HepG2 (cell line): ENCODE measurements around the gene UGCG. TPM values are rescaled to one million over a fixed set of nuclear protein-coding genes. Genes with fewer than 3 reads are reported as not detected.

Experiments
- ATAC-seq: fragments of 200-7000 bp; cut with Tn5 transposase; 3 replicates; pipeline ENCODE4 v1.9.1; 2020; ENCODE audit warnings: mild to moderate bottlenecking, moderate library complexity
- BruUV-seq: library from RNA; stranded (reverse); fragments of 400-500 nt; replicated peaks from 2 replicates; lab custom pipeline; 2021; lab: Mats Ljungman, UMichigan
- CTCF ChIA-PET: fragments of 300-600 bp; formaldehyde crosslinking; extraction: SDS; loops from one replicate; lab custom pipeline; 2021; ENCODE audit warnings: low total read pairs, inconsistent platforms, low intra/inter-chr PET ratio; lab: Yijun Ruan, JAX
- POLR2A ChIA-PET: fragments of 350-600 bp; sonication (Branson Sonifier 250); formaldehyde crosslinking; loops from one replicate; lab custom pipeline; 2020; ENCODE audit warnings: antibody characterized with exemption, inconsistent platforms; lab: Yijun Ruan, JAX
- DNase-seq: peaks from one replicate; pipeline ENCODE4 v3.0.0-alpha.2; 2015; ENCODE audit warnings: low spot score
- FAIRE-seq: peaks from 3 replicates; lab custom pipeline; 2011; peaks lifted over from hg19 to GRCh38; lab: Jason Lieb, UNC
- H2AFZ ChIP-seq: one replicate; pipeline ENCODE4 v1.6.1; 2011; ENCODE audit warnings: low read length, inconsistent platforms
- H3K27ac ChIP-seq: fragments of 300-600 bp; 3 replicates; pipeline ENCODE4 v1.8.0; 2011; ENCODE audit warnings: mixed run types, mild to moderate bottlenecking, mixed read lengths, low read length, inconsistent platforms; ENCODE audit not compliant: insufficient read depth; ENCODE audit errors: extremely low read length
- H3K27me3 ChIP-seq, 2 experiments: fragments of 200-600 bp in 1 of 2; 2 replicates in 1 of 2; 3 replicates in 1 of 2; pipeline versions ENCODE4 v1.6.0 to v1.8.0; 2011; ENCODE audit warnings: low read length in 2 of 2, mild to moderate bottlenecking in 2 of 2, moderate library complexity in 2 of 2, inconsistent platforms in 1 of 2; ENCODE audit not compliant: insufficient read depth in 2 of 2, control insufficient read depth in 1 of 2
- H3K36me3 ChIP-seq, 2 experiments: fragments of 200-600 bp in 1 of 2; replicated peaks in 1 of 2; 2 replicates in 1 of 2; 3 replicates in 1 of 2; pipeline versions ENCODE4 v1.5.1 to v1.8.0; 2011; ENCODE audit warnings: low read length in 2 of 2, inconsistent platforms in 1 of 2; ENCODE audit not compliant: insufficient read depth in 2 of 2, control insufficient read depth in 1 of 2
- H3K4me1 ChIP-seq: 2 replicates; pipeline ENCODE4 v1.5.1; 2012; ENCODE audit warnings: low read length, inconsistent platforms; ENCODE audit not compliant: insufficient read depth
- H3K4me2 ChIP-seq: 2 replicates; pipeline ENCODE4 v1.6.0; 2011; ENCODE audit warnings: low read depth, low read length, inconsistent platforms
- H3K4me3 ChIP-seq, 3 experiments: fragments of 200-600 bp in 1 of 3; sonication (generic), shearing (Covaris generic) in 1 of 3; replicated peaks in 1 of 3; 2 replicates each; pipeline ENCODE4 v1.5.1; 2011 to 2016; ENCODE audit warnings: low read length in 3 of 3, inconsistent platforms in 2 of 3, low read depth in 2 of 3, mild to moderate bottlenecking in 2 of 3, control low read depth in 1 of 3, mixed read lengths in 1 of 3; ENCODE audit not compliant: insufficient read depth in 1 of 3
- H3K79me2 ChIP-seq: one replicate; pipeline ENCODE4 v1.6.1; 2011; ENCODE audit warnings: low read length, inconsistent platforms; ENCODE audit not compliant: insufficient read depth
- H3K9ac ChIP-seq: 2 replicates; pipeline ENCODE4 v1.6.0; 2011; ENCODE audit warnings: mild to moderate bottlenecking, low read depth, low read length, inconsistent platforms; ENCODE audit not compliant: insufficient read depth
- H3K9me3 ChIP-seq: 2 replicates; pipeline ENCODE4 v1.5.1; 2012; ENCODE audit warnings: mild to moderate bottlenecking, low read length
- H4K20me1 ChIP-seq: 2 replicates; pipeline ENCODE4 v1.6.0; 2011; ENCODE audit warnings: inconsistent platforms, mild to moderate bottlenecking, low read length, moderate library complexity; ENCODE audit not compliant: insufficient read depth
- CENPT ChIP-seq: sonication (generic); formaldehyde crosslinking; IDR thresholded peaks from 2 replicates; pipeline ENCODE4 v1.8.0; 2022; ENCODE audit warnings: low read depth, mild to moderate bottlenecking, moderate library complexity, missing genetic modification reagents
- DPF2 ChIP-seq: sonication (generic); formaldehyde crosslinking; IDR thresholded peaks from 2 replicates; pipeline ENCODE4 v1.4.0; 2020; ENCODE audit warnings: mild to moderate bottlenecking, low read depth, missing genetic modification reagents, borderline replicate concordance
- FOXA3 ChIP-seq: IDR thresholded peaks from 2 replicates; pipeline ENCODE4 v1.6.1; 2016; ENCODE audit warnings: missing genetic modification reagents, missing compliant biosample characterization
- HNRNPUL1 ChIP-seq: fragments of 200-400 bp; formaldehyde crosslinking; IDR thresholded peaks from 2 replicates; pipeline ENCODE4 v1.6.1; 2017; ENCODE audit warnings: low read depth, mild to moderate bottlenecking, low read length, moderate library complexity
- KAT2B ChIP-seq: fragments of 150-350 bp; IDR thresholded peaks from 2 replicates; pipeline ENCODE4 v1.6.1; 2014; ENCODE audit warnings: low read depth, low read length, borderline replicate concordance
- MZF1 ChIP-seq: sonication (generic); formaldehyde crosslinking; IDR thresholded peaks from 2 replicates; pipeline ENCODE4 v1.8.1; 2023; ENCODE audit warnings: mild to moderate bottlenecking, missing genetic modification reagents, borderline replicate concordance
- PRPF4 ChIP-seq: fragments of 200-400 bp; formaldehyde crosslinking; IDR thresholded peaks from 2 replicates; pipeline ENCODE4 v1.6.1; 2016; ENCODE audit warnings: low read length, low read depth; ENCODE audit not compliant: poor library complexity, severe bottlenecking
- SAFB2 ChIP-seq: sonication (generic); formaldehyde crosslinking; IDR thresholded peaks from 2 replicates; pipeline ENCODE4 v1.5.1; 2020; ENCODE audit warnings: missing genetic modification reagents, low read depth, mild to moderate bottlenecking, borderline replicate concordance
- THAP11 ChIP-seq: IDR thresholded peaks from 2 replicates; pipeline ENCODE4 v1.6.1; 2016; ENCODE audit warnings: missing biosample characterization, missing genetic modification reagents
- TP53 ChIP-seq: sonication (generic); formaldehyde crosslinking; conservative IDR thresholded peaks from 2 replicates; pipeline ENCODE4 v1.4.0; 2020; ENCODE audit warnings: missing genetic modification reagents
- ZNF317 ChIP-seq: sonication (generic); formaldehyde crosslinking; IDR thresholded peaks from 2 replicates; pipeline ENCODE4 v1.5.0; 2020; ENCODE audit warnings: mild to moderate bottlenecking, missing genetic modification reagents
- ZNF484 ChIP-seq: sonication (generic); formaldehyde crosslinking; IDR thresholded peaks from 2 replicates; pipeline ENCODE4 v1.5.1; 2020; ENCODE audit warnings: mild to moderate bottlenecking, low read depth, missing genetic modification reagents, borderline replicate concordance
- ZNF615 ChIP-seq: sonication (generic); formaldehyde crosslinking; IDR thresholded peaks from 2 replicates; pipeline ENCODE4 v1.5.0; 2020; ENCODE audit warnings: mild to moderate bottlenecking, missing genetic modification reagents, borderline replicate concordance
- ZSCAN20 ChIP-seq: sonication (generic); formaldehyde crosslinking; IDR thresholded peaks from 2 replicates; pipeline ENCODE4 v1.4.0; 2020; ENCODE audit warnings: missing genetic modification reagents, mild to moderate bottlenecking, borderline replicate concordance
- ZSCAN9 ChIP-seq: IDR thresholded peaks from 2 replicates; pipeline ENCODE4 v1.6.1; 2016; ENCODE audit warnings: borderline replicate concordance
- WGBS: methylation state at CpG from one replicate; pipeline ENCODE4 v1.1.6; 2017; ENCODE audit warnings: low lambda C conversion rate; 5-methylcytosine and 5-hydroxymethylcytosine counted together
- in situ Hi-C: cut with HindIII; loops from 2 replicates; pipeline ENCODE4 v1.10.0; 2017; ENCODE audit warnings: low pct_unique_long_range_greater_than_20kb; ENCODE audit not compliant: extremely low pct_ligation_motif_present
- intact Hi-C: fragments of 100-400 bp; cut with micrococcal nuclease; formaldehyde crosslinking; loops from one replicate; pipeline ENCODE4 v1.10.0; 2022; ENCODE audit not compliant: unreplicated experiment
- polyA plus RNA-seq, 8 experiments: library from polyadenylated mRNA; depleted of rRNA in 3 of 8; stranded (reverse) in 7 of 8; unstranded in 1 of 8; fragments of >200 nt; fragmentation: Illumina TruSeq in 4 of 8; extraction: Trizol in 4 of 8; gene quantifications; 2 replicates each; pipeline versions ENCODE4 v1.2.1 to v1.2.3, GENCODE V29; 2011 to 2016; ENCODE audit warnings: low read depth in 4 of 8, missing spikeins in 1 of 8, mixed read lengths in 1 of 8; ENCODE audit not compliant: insufficient read depth in 1 of 8
- total RNA-seq, 5 experiments: library from RNA; depleted of rRNA; stranded (reverse); fragments of >200 nt; fragmentation: Illumina TruSeq; extraction: Trizol; gene quantifications; 2 replicates each; pipeline ENCODE4 v1.2.3, GENCODE V29; 2016; ENCODE audit warnings: low read depth in 1 of 5
- TF ChIP-seq, protein P1 (sequence below): sonication (generic); formaldehyde crosslinking; IDR thresholded peaks from 2 replicates; pipeline ENCODE4 v1.5.0; 2020; ENCODE audit warnings: missing genetic modification reagents
- TF ChIP-seq, protein P2 (sequence below), 2 experiments: sonication (generic) in 1 of 2; formaldehyde crosslinking in 1 of 2; IDR thresholded peaks; 2 replicates each; pipeline versions ENCODE4 v1.6.1 to v1.9.0; 2014 to 2022; ENCODE audit warnings: antibody characterized with exemption in 1 of 2, borderline replicate concordance in 1 of 2, inconsistent platforms in 1 of 2, low read depth in 1 of 2, missing genetic modification reagents in 1 of 2

Gene UGCG
- total and polyA plus RNA-seq, 2 of the 13 experiments (the other 11 are each of a cell fraction or from before 2014, with no cell fraction given) = 10.5 to 13.9 TPM

GRCh38 chr9:111917980-111918379 is 21.4 kb downstream of the UGCG start:
- in situ Hi-C loops (no loop called here), intact Hi-C loops (no loop called here)
- no peak overlapping the region for H3K9ac ChIP-seq
- H3K27me3 ChIP-seq = no peaks in the 10 kb centered on the region
- no peak overlapping the region for H3K4me3 ChIP-seq
- no peak for FAIRE-seq
- no peak overlapping the region for H3K27ac ChIP-seq
- 85% methylated on average over 9 of the region's 9 CpGs for WGBS
- no peak for ATAC-seq
- BruUV-seq = no TSS peak
- peaks cover 16% of the 10 kb centered on the region for H3K4me1 ChIP-seq
- H2AFZ ChIP-seq = no peak overlapping the region
- H3K36me3 ChIP-seq = peaks cover 0 to 9% of the 10 kb centered on the region in 2 experiments; a peak in 2 of 5 replicates
- no peak for DNase-seq
- no peaks in the 10 kb centered on the region for H4K20me1 ChIP-seq
- CTCF ChIA-PET = no interaction called here
- no peaks in the 10 kb centered on the region for H3K9me3 ChIP-seq
- H3K4me2 ChIP-seq = no peak overlapping the region
- peaks cover 11% of the 10 kb centered on the region for H3K79me2 ChIP-seq
- POLR2A ChIA-PET = no interaction called here
- TF ChIP-seq, protein P1, sequence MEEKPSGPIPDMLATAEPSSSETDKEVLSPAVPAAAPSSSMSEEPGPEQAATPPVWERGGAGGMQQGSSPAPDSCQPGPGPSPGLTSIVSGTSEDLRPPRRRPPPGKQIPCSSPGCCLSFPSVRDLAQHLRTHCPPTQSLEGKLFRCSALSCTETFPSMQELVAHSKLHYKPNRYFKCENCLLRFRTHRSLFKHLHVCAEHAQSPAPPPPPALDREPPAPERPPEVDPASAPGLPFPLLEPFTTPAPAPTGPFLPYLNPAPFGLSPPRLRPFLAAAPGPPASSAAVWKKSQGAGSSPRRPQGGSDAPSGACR (CRISPR knock-in tag) = no peak
- TF ChIP-seq FOXA3 (no peak), MZF1 (CRISPR knock-in tag) (no peak), ZNF317 (CRISPR knock-in tag) (no peak), TP53 (no peak), CENPT (CRISPR knock-in tag) (no peak), ZNF484 (CRISPR knock-in tag) (no peak), PRPF4 (no peak), HNRNPUL1 (no peak), KAT2B (no peak), ZSCAN20 (CRISPR knock-in tag) (no peak), DPF2 (CRISPR knock-in tag) (no peak), SAFB2 (CRISPR knock-in tag) (no peak), THAP11 (CRISPR knock-in tag) (no peak), ZSCAN9 (CRISPR knock-in tag) (no peak), ZNF615 (CRISPR knock-in tag) (no peak)
- TF ChIP-seq, protein P2, sequence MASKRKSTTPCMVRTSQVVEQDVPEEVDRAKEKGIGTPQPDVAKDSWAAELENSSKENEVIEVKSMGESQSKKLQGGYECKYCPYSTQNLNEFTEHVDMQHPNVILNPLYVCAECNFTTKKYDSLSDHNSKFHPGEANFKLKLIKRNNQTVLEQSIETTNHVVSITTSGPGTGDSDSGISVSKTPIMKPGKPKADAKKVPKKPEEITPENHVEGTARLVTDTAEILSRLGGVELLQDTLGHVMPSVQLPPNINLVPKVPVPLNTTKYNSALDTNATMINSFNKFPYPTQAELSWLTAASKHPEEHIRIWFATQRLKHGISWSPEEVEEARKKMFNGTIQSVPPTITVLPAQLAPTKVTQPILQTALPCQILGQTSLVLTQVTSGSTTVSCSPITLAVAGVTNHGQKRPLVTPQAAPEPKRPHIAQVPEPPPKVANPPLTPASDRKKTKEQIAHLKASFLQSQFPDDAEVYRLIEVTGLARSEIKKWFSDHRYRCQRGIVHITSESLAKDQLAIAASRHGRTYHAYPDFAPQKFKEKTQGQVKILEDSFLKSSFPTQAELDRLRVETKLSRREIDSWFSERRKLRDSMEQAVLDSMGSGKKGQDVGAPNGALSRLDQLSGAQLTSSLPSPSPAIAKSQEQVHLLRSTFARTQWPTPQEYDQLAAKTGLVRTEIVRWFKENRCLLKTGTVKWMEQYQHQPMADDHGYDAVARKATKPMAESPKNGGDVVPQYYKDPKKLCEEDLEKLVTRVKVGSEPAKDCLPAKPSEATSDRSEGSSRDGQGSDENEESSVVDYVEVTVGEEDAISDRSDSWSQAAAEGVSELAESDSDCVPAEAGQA (IDR thresholded peaks at IDR 0.05; ENCODE audit: low read depth) = no peak
- TF ChIP-seq, protein P2 (CRISPR knock-in tag; IDR thresholded peaks at IDR 0.05; ENCODE audit: borderline replicate concordance) = no peak
